Tibial nerve (tissue), 4 donors: Measurements from ENCODE around the gene MIPEP.

Experiments
- EP300 ChIP-seq, 2 donors: sonication (generic); formaldehyde crosslinking; IDR thresholded peaks; one replicate each; pipeline ENCODE4 v1.6.1; 2017; ENCODE audit warnings: antibody characterized with exemption in 2 of 2, mild to moderate bottlenecking in 1 of 2
- POLR2A ChIP-seq, 2 donors: fragments of 450-650 bp; IDR thresholded peaks; one replicate each; pipeline ENCODE4 v1.6.1; 2017; ENCODE audit warnings: antibody characterized with exemption in 2 of 2, mild to moderate bottlenecking in 2 of 2, moderate library complexity in 2 of 2
- TF ChIP-seq, protein P1 (sequence below), 5 experiments: fragments of 200-600 bp in 3 of 5; fragments of 450-650 bp in 2 of 5; sonication (generic) in 3 of 5; IDR thresholded peaks; one replicate each; pipeline ENCODE4 v1.5.1; 2016 to 2019; ENCODE audit warnings: antibody characterized with exemption in 5 of 5, mild to moderate bottlenecking in 3 of 5, moderate library complexity in 2 of 5

DNA sequence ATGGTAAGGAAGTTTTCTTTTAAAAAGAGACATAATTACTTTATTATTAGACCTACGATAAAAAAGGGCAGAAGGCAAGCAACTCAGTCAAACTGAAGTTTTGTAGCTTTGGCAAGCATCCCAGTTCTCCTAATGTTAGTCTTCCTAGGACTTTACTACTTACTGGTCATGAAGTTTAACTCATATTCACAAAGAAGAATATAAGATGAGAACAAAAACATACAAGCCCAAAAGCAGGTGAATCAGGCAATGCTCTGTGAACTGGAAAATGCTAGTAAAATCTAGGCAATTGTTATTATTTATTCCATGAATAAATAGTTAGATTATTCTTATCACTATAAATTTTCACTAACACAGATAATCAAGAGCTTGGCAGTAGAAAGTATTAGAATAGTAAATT lies 85.0 kb downstream of the MIPEP start:
- TF ChIP-seq POLR2A (IDR thresholded peaks at IDR 0.05): no peak
- TF ChIP-seq, protein P1, sequence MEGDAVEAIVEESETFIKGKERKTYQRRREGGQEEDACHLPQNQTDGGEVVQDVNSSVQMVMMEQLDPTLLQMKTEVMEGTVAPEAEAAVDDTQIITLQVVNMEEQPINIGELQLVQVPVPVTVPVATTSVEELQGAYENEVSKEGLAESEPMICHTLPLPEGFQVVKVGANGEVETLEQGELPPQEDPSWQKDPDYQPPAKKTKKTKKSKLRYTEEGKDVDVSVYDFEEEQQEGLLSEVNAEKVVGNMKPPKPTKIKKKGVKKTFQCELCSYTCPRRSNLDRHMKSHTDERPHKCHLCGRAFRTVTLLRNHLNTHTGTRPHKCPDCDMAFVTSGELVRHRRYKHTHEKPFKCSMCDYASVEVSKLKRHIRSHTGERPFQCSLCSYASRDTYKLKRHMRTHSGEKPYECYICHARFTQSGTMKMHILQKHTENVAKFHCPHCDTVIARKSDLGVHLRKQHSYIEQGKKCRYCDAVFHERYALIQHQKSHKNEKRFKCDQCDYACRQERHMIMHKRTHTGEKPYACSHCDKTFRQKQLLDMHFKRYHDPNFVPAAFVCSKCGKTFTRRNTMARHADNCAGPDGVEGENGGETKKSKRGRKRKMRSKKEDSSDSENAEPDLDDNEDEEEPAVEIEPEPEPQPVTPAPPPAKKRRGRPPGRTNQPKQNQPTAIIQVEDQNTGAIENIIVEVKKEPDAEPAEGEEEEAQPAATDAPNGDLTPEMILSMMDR (IDR thresholded peaks at IDR 0.05): no peak
- no peak for TF ChIP-seq EP300 (IDR thresholded peaks at IDR 0.05)
